GM21423 (cell line): ENCODE results near the gene VWA8.
"Not testable (repeated sequence)": the region's sequence is repeated elsewhere in the genome, so short reads cannot be mapped to it uniquely, and the experiment has no call there.

Experiments used
- ATAC-seq: cut with Tn5 transposase; IDR thresholded peaks from one replicate; pipeline ENCODE4 v1.9.1; 2021; ENCODE audit warnings: mild to moderate bottlenecking, moderate library complexity; ENCODE audit not compliant: unreplicated experiment

Gene VWA8

DNA sequence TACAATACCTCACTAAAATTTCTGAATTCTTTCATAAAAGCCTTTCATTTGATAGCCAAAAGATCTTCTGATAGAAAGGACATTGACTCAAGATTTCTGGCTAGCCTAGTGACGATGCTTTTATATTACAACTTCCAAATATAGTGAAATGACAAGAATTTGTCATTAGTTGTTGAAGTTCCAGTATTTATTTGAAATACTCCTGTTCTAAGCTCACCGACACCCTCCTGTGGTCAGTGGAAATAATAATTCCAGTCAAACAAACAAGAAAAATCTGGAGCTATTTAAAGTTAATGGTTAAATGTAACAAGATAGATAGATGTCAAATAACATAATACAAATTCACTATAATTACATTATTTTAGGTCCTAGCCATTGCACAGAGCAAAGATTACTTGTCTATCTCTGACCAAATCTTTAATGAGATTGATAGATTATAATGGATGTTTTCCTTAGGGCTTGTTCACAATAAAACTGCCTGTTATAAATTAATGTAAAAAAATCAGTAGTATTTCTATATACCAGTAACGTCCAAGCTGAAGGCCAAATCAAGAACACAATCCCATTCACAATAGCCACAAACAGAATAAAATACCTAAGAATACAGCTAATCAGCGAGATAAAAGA lies 308.1 kb downstream of the VWA8 start:
- ATAC-seq = no peak

DNA sequence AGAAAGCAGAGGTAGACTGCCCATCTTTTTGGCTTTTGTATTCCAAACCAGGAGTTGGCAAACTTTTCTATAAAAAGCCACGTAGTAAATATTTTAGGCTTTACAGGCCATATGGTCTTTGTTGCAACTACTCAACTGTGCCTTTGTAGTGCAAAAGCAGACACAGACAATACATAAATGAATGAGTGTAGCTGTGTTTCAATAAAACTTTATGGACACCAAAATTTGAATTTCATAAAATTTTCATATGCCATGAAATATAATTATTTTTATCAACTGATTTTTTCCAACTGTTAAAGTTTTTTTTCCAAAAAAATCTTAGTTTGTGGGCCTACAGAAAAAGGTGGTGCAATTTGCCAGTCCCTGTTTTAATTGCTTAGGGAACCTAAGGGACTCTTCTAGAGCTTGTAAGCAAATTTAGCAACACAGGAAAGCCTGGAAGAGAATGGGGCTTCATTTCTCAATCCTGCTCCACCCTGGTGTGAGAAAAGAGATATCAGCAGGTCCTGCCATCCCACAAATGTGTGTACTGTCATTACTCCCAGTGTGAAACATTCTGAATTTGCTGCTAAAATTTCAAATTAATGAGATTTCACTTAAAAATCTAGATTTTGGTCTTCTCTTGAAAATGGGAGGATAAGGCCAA lies 309.4 kb downstream of the VWA8 start:
- ATAC-seq = no peak

DNA sequence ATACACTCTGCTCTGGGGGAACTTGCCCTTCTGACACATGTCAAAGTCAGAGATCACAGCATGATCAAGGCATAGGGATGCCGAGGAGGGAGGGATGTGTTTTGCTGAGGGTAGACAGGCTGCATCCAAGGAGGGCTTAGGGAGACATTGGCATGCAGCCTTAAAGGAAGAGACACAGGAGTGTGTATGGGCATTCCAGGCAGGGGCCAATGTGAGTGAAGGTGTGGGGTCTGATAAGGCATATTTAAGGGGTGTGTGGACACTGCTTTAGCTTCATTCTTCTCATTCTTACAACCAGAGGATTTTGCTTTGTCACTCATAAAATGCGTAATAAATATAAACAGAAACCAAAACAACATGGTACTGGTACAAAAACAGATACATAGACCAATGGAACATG lies 310.2 kb downstream of the VWA8 start:
- ATAC-seq = no peak

DNA sequence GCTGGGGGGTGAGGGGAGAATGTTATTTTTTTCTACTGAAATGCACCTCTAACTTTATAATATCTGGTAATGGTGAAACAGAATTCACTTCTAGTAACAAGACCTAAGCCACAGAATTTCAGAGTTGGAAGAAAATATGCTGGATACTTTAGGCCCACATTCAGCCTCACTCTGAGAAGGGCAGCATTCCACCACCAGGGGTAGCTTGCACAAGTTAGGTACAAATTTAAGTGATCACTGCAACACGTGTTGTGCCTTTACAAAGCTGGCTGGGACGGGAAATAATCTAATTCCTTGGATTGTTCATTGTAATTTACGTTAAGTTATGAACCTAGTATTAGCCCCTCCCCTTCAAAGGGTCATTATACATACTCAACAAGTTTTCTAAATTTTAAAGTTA lies 311.2 kb downstream of the VWA8 start:
- no peak for ATAC-seq

DNA sequence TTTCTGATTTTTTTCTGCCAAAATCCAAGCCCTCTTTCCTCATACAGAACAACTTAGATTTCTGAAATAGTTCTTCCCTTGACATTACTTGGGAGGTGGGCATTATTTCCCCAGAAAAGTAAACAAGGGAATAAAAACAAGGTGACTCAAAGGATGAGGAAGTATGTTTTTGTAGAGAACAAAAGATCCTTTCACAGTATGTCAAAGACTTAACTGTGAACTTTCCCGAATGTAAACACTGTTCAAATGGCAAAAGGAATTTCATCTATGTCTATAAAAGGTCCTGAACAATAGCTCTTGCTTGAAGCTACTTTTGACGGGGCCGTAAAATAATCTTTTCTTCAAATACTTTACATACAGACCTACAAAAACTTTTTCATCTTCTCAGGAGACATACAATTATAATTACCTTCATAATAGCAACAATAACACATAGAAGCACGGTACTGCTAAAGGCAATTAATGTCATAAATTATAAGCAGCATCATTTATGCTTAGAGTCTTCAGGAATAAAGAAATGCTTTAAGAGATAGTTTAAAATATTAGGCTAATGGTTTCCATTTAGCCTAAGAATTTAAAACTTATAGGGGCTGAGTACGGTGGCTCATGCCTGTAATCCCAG lies 312.5 kb downstream of the VWA8 start:
- ATAC-seq = no peak

DNA sequence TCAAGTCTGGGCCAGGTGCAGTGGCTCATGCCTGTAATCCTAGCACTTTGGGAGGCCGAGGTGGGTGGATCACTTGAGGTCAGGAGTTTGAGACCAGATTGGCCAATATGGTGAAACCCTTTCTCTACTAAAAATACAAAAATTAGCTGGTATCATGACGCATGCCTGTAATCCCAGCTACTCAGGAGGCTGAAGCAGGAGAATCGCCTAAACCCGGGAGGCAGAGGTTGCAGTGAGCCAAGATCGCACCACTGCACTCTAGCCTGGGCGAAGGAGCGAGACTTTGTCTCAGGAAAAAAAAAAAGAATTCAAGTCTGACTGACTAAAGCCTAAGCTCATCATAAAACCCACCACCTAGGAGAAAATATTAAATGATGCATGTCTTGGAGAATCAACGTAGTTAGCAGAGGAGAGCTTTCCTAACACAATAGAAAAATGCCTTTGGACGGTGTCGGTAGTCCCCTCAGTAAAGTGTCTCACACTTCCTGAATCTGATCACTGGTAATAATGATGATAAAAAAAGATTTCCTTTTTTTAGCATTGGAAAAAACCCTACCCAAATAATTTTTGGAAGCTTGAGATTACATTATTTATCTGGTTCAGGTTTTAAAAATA lies 313.1 kb downstream of the VWA8 start:
- not testable (repeated sequence) for ATAC-seq

DNA sequence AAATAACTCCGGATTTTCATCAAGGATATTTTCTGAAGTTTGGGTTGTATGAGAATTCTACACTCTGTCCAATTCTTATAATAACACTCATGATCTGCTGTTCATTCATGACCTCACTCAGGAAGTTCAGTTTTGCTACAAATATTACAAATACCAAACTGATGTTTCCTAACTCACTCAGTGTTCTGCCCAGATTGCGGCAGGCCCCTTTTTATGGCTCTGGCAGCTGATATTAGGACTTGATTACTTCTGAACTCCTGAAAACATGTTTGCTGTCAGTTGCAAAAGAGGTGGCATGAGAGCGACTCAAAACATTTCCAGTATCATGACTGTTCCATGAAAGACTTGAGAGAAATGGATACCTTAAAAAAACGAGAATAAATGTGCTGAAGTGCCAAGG lies 315.6 kb downstream of the VWA8 start:
- ATAC-seq = no peak

DNA sequence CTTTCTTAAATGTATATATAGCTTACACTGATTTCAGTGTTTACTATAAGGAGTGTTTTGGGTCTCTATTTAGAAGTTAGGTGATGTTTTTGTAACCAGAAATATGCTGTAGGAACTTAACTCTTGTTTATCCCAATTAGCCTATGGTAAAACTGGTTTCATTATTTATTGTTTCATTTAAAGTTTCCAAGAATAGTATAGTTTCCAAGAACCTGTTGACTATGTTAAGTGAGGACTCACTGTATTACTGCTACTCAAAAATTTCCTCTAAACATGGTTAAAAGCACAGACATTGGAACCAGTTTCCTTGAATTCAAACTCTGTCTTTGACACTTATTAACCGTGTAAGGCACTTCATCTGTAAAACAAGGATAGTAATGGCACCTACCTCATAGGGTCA lies 316.2 kb downstream of the VWA8 start:
- no peak for ATAC-seq

DNA sequence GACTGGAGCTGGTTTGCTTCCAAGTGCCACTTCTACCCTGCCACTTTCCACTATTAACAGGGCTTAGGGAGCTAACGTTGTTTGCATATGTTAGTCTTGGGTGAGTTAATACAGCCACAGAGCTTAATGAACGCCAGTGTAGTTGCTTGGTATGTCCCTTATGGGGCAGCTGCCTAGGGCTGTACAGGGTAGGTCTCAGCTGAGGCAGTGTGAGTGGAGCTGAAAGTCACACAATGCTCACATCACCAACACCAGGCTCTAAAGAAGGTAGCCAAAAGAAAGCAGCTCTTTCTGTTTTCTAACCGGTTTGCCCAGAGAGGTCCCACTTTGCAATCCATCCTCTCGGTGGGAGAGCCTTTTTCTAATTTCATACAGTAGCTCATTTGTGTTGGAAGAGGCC lies 317.4 kb downstream of the VWA8 start:
- ATAC-seq = no peak

DNA sequence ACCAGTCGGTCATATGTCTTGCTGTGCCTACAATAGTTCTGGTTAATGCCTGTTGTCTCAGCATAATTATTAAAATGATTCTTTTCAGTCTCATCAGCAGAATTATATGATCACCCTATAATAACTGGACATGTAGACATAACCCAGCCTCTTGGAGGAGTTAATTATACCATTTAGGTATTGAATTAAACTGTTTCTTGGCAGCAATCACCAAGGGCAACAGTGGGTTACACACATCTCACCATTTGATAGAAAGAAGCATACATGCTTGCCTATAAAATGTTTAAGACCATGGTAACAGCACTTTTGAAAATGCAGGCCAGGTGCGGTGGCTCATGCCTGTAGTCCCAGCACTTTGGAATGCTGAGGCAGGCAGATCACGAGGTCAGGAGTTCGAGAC lies 318.9 kb downstream of the VWA8 start:
- ATAC-seq = no peak

DNA sequence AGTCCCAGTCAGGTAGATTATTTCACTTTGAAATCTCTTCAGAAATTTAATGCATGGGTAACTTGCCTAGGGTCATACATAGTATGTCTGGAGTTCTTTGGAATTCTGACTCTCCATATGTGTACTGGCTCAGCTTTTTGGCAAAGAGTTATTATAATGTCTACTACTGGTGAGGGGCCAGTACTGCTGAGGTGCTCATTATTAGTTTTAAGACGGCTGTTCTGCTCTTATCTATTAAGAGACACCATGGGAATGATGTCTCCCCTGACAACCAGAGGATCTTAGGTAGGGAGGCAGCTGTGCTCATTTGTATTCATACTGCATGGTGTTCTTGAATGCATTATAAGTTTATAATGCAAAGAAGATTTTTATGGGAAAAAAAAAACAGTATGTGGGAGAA lies 319.5 kb downstream of the VWA8 start:
- no peak for ATAC-seq

DNA sequence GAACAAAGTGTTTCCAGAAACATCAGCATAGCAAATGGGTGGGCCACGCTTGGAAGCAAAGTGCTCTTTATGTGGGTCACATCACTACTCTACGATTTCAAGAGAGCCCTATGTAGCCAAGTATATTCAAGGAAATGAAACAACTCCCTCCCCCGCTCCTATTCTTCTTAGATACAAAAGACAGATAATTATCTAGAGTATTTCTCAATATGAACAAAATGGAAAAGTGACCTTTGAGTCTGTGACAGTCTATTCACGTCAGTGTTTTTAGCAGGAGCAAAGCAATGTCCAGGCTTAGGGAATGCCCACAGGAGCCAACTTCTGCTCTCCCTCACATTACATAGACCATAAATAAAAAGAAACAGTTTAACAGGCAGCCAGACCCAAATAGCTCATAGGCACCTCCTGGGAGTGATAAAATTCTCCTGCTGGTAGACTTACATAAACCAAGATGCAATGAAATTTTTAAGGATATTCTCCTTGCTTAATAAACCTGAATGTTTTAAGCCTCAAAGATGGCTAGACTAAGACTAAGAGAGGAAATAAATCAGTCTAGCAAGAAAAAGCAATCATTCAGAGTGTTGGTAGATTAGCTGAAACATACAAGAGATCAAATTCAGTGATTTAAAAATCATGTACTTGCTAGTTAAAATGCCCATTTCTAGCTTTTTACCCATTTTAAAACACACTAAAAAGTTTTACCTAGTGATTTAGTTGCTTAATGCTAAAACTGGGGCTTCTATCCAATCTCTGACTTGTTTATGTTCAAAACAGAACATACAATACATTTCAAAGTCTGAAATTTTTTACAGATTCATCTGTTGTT lies 320.7 kb downstream of the VWA8 start:
- ATAC-seq = no peak

DNA sequence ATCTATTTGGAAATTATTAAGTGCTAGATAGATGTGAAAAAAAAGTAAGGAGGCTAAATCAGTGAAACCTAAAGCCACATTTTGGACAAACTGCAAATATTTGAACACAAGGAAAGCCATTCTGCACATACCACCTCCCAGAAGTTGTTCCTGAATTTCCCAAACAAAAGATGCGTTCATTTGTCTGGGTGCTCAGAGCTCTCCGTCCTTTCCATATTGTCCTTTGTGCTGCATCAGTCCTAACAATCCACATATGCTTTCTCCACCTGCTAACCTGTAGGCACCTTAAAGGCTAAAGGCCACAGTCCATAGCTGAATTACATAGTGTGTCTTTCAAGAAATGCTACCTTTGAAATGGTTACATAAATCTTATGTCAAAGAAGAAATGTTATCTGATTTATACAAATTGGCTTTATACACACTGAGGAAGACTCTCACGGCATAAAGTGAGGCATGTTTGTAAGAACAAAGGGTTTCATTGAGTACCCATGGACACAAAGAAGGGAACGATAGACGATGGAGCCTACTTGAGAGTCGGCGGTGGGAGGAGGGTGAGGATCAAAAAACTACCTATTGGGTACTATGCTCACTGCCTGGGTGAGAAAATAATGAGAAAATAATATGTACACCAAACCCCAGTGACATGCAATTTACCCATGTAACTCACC lies 321.5 kb downstream of the VWA8 start:
- ATAC-seq = no peak

DNA sequence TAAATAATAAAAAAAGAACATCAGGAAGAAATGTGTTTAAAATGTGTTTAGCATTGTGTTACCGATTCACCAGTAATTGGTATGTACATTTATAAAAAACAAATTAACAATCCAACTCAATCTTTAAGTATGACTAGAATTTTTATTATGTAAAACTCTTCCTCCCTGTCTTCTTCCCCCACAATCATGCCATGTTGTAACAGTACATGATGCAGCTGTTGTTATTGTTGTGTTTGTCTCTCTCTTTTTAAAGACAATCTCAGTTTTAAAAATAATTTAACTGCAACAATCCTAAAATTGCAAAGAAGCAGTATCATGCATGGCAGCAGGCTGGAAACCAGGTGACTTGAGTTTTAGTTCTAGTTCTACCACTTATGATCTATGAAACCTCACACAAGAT lies 323.3 kb downstream of the VWA8 start:
- no peak for ATAC-seq

DNA sequence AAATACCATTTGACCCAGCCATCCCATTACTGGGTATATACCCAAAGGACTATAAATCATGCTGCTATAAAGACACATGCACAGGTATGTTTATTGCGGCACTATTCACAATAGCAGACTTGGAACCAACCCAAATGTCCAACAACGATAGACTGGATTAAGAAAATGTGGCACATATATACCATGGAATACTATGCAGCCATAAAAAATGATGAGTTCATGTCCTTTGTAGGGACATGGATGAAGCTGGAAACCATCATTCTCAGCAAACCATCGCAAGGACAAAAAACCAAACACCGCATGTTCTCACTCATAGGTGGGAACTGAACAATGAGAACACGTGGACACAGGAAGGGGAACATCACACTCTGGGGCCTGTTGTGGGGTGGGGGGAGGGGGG lies 323.9 kb downstream of the VWA8 start:
- ATAC-seq = not testable (repeated sequence)

DNA sequence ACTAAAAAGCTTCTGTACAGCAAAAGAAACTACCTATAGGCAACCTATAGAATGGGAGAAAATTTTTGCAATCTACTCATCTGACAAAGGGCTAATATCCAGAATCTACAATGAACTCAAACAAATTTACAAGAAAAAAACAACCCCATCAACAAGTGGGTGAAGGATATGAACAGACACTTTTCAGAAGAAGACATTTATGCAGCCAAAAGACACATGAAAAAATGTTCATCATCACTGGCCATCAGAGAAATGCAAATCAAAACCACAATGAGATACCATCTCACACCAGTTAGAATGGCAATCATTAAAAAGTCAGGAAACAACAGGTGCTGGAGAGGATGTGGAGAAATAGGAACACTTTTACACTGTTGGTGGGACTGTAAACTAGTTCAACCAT lies 324.3 kb downstream of the VWA8 start:
- ATAC-seq = not testable (repeated sequence)

DNA sequence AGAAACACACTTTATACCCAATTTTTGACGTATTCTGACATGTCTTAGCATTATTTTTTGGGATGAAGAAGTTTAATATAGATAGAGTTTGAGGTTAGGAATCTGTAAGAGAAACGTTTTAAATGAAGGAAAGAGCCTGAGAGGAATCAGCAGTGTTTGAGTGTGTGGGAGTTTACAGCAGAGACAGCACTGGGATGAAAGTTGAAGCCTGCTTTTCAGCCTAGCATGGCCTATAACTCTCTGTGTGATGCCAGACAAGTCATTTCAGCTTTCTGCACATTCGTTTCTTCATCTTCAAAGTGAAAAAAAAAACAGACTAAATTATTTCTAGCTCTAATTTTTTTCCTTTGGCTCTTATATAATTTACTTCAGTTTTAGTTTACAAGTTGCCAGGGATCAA lies 326.5 kb downstream of the VWA8 start:
- ATAC-seq = no peak

DNA sequence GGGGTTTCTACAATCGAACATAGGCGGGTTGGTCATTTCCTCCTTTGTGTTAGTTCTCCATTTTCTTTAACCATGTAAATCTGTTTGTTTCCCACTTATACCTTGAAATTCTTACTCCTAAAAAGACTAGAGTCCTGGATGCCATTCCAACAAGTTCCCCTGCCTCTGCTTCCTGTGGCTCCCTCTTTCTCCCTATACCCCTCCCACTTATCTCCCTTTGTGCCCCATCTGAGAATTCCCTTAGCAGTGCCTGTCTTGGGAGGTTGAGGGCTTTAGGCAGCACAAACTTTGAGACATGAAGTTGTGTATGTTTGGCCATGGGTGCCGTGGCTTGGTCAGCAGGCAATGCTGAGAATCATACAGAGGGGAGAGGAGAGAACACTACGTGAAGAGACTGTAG lies 327.1 kb downstream of the VWA8 start:
- ATAC-seq = no peak

DNA sequence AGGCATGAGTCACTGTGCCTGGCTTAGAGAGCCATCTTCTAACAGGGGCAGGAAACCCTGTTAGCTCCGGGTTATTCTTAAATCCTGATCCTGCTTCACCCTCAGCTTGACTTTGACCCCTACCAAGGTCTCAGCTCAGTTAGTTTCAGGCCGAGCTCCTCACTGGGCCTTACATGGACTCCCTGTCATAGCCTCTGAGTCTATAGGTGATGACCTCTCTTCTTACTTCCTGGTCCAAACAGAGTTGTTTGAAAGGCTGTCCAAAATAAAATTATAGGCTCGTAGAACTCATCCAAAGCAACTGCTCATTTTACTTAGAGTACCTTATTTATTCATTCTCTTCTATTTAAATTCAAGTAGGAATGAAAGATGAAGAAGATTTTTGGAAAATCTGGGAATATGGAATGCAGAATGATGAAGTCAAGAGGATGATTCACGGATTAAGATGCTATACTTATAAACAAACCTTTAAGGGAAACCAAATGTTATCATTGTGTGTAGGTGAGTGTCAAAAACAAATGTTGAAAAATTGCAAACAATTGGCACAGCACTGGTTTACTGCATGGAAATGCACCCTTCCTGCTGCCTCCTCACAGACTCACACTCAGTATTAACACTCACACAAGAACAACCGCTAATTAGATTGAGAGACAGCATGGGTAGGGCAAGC lies 329.5 kb downstream of the VWA8 start:
- ATAC-seq = no peak

DNA sequence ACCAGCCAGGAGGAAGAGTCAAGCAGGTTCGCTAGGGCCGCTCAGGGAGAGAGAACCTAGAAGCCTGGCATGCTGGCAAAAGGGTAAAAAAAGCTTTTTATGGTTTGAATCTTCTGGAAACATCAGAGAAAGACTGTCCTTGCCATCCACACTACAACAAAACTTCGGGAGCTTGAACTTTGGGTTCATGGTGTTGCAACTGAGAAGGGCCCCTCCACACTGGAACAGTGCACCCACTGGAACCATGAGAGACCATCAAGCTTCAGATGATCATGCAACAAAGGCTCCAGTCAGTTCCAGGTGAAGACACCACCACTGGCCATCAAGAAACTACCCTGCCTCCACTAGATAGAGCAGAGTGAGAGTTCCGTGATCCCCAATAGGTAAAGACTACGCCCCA lies 333.5 kb downstream of the VWA8 start:
- no peak for ATAC-seq
